Caco-2 (cell line): ENCODE results near the gene CRABP1. TPM values are rescaled to one million over a fixed set of nuclear protein-coding genes. Genes with fewer than 3 reads are reported as not detected.
A peak's percentile ranks its signal among the peaks of the same experiment; 100 is the strongest.

Source experiments
- BruUV-seq: library from RNA; stranded (reverse); fragments of 400-500 nt; replicated peaks from 2 replicates; lab custom pipeline; 2021; lab: Mats Ljungman, UMichigan
- CTCF ChIA-PET: fragments of 300-600 bp; sonication (Branson Sonifier 250); formaldehyde crosslinking; loops from one replicate; lab custom pipeline; 2022; ENCODE audit warnings: antibody characterized with exemption; lab: Charles Lee
- POLR2A ChIA-PET: fragments of 300-600 bp; sonication (Branson Sonifier 250); formaldehyde crosslinking; loops from one replicate; lab custom pipeline; 2022; ENCODE audit warnings: antibody characterized with exemption; lab: Charles Lee
- DNase-seq, 2 experiments: peaks; one replicate each; pipeline versions ENCODE4 v3.0.0 to v3.0.0-alpha.2; 2020 to 2022
- H3K27me3 ChIP-seq: replicated peaks from 2 replicates; pipeline ENCODE4 v1.6.0; 2011; ENCODE audit warnings: low read length; ENCODE audit not compliant: control insufficient read depth, insufficient read depth
- H3K36me3 ChIP-seq: 2 replicates; pipeline ENCODE4 v1.5.1; 2011; ENCODE audit warnings: low read length; ENCODE audit not compliant: control insufficient read depth, insufficient read depth
- H3K4me1 ChIP-seq: fragments of 250-450 bp; sonication (Bioruptor Pico); 2 replicates; pipeline ENCODE4 v1.5.1; 2020; ENCODE audit warnings: mild to moderate bottlenecking
- H3K4me3 ChIP-seq: 2 replicates; pipeline ENCODE4 v1.5.1; 2011; ENCODE audit warnings: low read depth, mild to moderate bottlenecking, control low read depth, low read length
- H3K9me3 ChIP-seq: fragments of 250-450 bp; sonication (Bioruptor Pico); 2 replicates; pipeline ENCODE4 v1.5.1; 2020; ENCODE audit warnings: mild to moderate bottlenecking, moderate library complexity
- H3K27ac Mint-ChIP-seq: one replicate; pipeline ENCODE4 v1.8.0; 2022; ENCODE audit warnings: mixed read lengths; ENCODE audit not compliant: unreplicated experiment
- H3K27me3 Mint-ChIP-seq: one replicate; pipeline ENCODE4 v1.8.0; 2022; ENCODE audit warnings: mixed read lengths; ENCODE audit not compliant: insufficient read depth, unreplicated experiment
- H3K36me3 Mint-ChIP-seq: one replicate; pipeline ENCODE4 v1.8.0; 2022; ENCODE audit warnings: mild to moderate bottlenecking, mixed read lengths; ENCODE audit not compliant: insufficient read depth, unreplicated experiment
- H3K4me1 Mint-ChIP-seq: one replicate; pipeline ENCODE4 v1.8.0; 2022; ENCODE audit warnings: low read depth, mixed read lengths; ENCODE audit not compliant: unreplicated experiment
- H3K4me3 Mint-ChIP-seq: one replicate; pipeline ENCODE4 v1.8.0; 2022; ENCODE audit warnings: mild to moderate bottlenecking, moderate library complexity, mixed read lengths; ENCODE audit not compliant: unreplicated experiment
- H3K9me3 Mint-ChIP-seq: one replicate; pipeline ENCODE4 v1.8.0; 2022; ENCODE audit warnings: mixed read lengths; ENCODE audit not compliant: unreplicated experiment
- intact Hi-C: fragments of 100-400 bp; cut with micrococcal nuclease; formaldehyde crosslinking; loops from one replicate; pipeline ENCODE4 v1.10.0; 2022; ENCODE audit not compliant: unreplicated experiment
- total RNA-seq: library from RNA; stranded (reverse); gene quantifications from 2 replicates; pipeline ENCODE4 v1.2.3, GENCODE V29; 2022
- TF ChIP-seq, protein P1 (sequence below), 2 experiments: fragments of 200-600 bp in 1 of 2; IDR thresholded peaks; 1 replicate in 1 of 2; 2 replicates in 1 of 2; pipeline versions ENCODE4 v1.5.1 to v1.8.0; 2011 to 2022; ENCODE audit warnings: antibody characterized with exemption in 1 of 2, control low read depth in 1 of 2, inconsistent platforms in 1 of 2, low read depth in 1 of 2, low read length in 1 of 2, mild to moderate bottlenecking in 1 of 2, moderate library complexity in 1 of 2; ENCODE audit not compliant: insufficient read depth in 1 of 2, severe bottlenecking in 1 of 2, unreplicated experiment in 1 of 2

CRABP1 gene
- total RNA-seq, 1 experiment from 2014 or later, result 113 TPM

DNA sequence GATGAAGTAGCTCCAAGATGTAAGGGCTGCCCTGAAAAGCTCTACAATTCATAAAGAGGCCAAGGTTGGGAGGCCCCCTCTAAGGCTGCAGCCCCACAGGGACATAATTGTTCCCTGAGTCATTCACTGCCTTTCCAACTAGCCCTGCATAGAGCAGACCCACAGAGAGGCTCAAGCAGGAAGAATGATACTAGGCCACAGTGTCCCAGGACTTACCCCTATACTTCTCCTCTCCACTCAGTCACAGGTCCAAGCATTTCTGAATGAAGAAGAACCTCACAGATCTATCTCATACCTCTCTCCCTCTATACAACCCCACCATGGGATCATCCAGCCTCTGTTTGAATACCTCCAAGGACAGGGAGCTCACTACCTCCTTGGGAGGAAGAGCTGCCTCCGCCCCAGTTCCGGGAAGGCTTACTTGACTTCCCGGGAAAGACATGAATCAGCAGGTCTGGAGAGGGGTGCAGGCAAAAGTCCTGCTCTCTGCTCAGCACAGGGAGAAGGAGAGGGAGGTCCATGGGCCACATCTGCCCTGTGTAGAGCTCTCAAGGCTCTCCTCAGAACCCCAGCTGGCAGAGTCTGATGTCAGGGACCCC, 33.9 kb upstream of the CRABP1 start:
- CTCF ChIA-PET, result interaction anchor here (0.6 to 1.6 kb wide), 2 partner anchors 41 to 109 kb away, joined by 3 to 4 read pairs; no protein-coding TSS in a partner anchor
- POLR2A ChIA-PET, result no interaction called here
- Histone ChIP-seq H3K4me1 (no peaks in the 10 kb centered on the region), H3K9me3 (no peaks in the 10 kb centered on the region), H3K36me3 (no peaks in the 10 kb centered on the region), H3K4me3 (no peak overlapping the region), H3K27me3 (no peaks in the 10 kb centered on the region)
- intact Hi-C loops, result no loop called here
- BruUV-seq, result no TSS peak
- TF ChIP-seq, protein P1, sequence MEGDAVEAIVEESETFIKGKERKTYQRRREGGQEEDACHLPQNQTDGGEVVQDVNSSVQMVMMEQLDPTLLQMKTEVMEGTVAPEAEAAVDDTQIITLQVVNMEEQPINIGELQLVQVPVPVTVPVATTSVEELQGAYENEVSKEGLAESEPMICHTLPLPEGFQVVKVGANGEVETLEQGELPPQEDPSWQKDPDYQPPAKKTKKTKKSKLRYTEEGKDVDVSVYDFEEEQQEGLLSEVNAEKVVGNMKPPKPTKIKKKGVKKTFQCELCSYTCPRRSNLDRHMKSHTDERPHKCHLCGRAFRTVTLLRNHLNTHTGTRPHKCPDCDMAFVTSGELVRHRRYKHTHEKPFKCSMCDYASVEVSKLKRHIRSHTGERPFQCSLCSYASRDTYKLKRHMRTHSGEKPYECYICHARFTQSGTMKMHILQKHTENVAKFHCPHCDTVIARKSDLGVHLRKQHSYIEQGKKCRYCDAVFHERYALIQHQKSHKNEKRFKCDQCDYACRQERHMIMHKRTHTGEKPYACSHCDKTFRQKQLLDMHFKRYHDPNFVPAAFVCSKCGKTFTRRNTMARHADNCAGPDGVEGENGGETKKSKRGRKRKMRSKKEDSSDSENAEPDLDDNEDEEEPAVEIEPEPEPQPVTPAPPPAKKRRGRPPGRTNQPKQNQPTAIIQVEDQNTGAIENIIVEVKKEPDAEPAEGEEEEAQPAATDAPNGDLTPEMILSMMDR (IDR thresholded peaks at IDR 0.05; ENCODE audit: insufficient read depth in 1 of 2, low read depth in 1 of 2, low read length in 1 of 2, severe bottlenecking in 1 of 2, unreplicated experiment in 1 of 2), result no peak
- no peak overlapping the region for H3K4me3 Mint-ChIP-seq
- no peaks in the 10 kb centered on the region for H3K36me3 Mint-ChIP-seq
- no peaks in the 10 kb centered on the region for H3K27me3 Mint-ChIP-seq
- no peaks in the 10 kb centered on the region for H3K4me1 Mint-ChIP-seq
- no peaks in the 10 kb centered on the region for H3K9me3 Mint-ChIP-seq
- H3K27ac Mint-ChIP-seq, result no peak overlapping the region
- no peak for DNase-seq

DNA sequence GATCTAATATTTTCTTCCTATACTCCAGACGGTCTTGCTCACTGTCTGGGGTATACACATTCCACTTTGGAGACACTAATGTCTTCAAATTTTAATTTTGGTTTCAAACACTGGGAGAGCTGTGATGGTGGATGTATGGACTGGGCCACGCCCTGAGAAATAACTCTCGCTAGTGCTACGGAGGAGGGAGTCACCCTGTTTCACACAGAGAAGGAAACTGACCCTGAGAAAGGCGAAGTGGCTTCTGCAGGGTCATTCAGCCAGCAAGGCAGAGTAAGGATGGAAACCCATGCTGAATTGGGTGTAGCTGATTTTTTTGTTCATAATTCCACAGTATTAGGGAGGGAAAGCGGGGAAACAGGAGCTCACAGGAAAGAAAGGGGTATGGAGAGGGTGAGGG, 32.2 kb upstream of the CRABP1 start:
- no peaks in the 10 kb centered on the region for H3K9me3 ChIP-seq
- no peaks in the 10 kb centered on the region for H3K27me3 Mint-ChIP-seq
- no peak overlapping the region for H3K4me3 Mint-ChIP-seq
- no peak for DNase-seq
- H3K36me3 Mint-ChIP-seq, result no peaks in the 10 kb centered on the region
- CTCF ChIA-PET, result interaction anchor here (0.9 to 2.0 kb wide), 4 partner anchors 108 to 130 kb away, joined by 4 to 17 read pairs (median 8); partner anchors contain the start of gene IREB2
- H3K27me3 ChIP-seq, result no peaks in the 10 kb centered on the region
- H3K4me3 ChIP-seq, result no peak overlapping the region
- no peaks in the 10 kb centered on the region for H3K4me1 Mint-ChIP-seq
- no peaks in the 10 kb centered on the region for H3K36me3 ChIP-seq
- POLR2A ChIA-PET, result no interaction called here
- H3K9me3 Mint-ChIP-seq, result no peaks in the 10 kb centered on the region
- BruUV-seq, result no TSS peak
- no peaks in the 10 kb centered on the region for H3K4me1 ChIP-seq
- TF ChIP-seq, protein P1 (IDR thresholded peaks at IDR 0.05; ENCODE audit: insufficient read depth in 1 of 2, low read depth in 1 of 2, low read length in 1 of 2, severe bottlenecking in 1 of 2, unreplicated experiment in 1 of 2), result no peak
- intact Hi-C loops, result loop anchor here (1.0 to 2.0 kb wide), 3 partner anchors 107 to 174 kb away; no protein-coding TSS in a partner anchor
- no peak overlapping the region for H3K27ac Mint-ChIP-seq

DNA sequence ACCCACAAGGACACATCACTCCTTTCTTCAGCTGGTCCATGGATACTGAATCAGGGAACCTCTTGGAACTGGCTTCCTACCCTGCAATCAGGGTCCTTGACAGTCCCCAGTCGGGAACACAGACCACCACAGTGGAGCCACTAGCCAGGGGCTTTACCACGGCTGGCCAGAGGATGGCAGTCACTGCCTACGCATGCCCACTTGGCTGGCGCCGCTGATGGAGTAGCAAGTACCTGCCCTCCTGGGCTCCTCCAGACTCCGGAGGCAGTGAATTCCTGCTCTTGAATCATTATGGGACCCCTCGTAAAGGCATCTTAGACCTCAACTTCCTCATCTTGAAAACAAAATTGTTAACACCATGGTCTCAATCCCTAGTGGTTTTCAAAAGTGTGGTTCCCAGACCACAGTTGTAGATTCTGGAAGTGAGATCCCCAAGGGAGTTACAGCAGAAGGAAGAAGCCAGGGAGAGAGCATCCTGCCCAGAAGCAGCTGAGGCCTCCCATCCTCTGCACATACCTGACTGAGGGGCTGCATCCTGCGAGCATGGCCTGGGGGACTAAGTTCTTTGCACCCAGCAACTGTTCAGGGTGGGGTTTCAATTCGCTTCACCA, 31.6 kb upstream of the CRABP1 start:
- no peaks in the 10 kb centered on the region for H3K4me1 ChIP-seq
- POLR2A ChIA-PET, result no interaction called here

More for the DNA sequence above, 31.6 kb upstream of the CRABP1 start:
- no TSS peak for BruUV-seq
- Mint-ChIP-seq H3K27ac (no peak overlapping the region), H3K9me3 (no peaks in the 10 kb centered on the region), H3K4me3 (no peak overlapping the region), H3K36me3 (no peaks in the 10 kb centered on the region), H3K27me3 (no peaks in the 10 kb centered on the region), H3K4me1 (no peaks in the 10 kb centered on the region)
- peak; percentile 74 to 83 for DNase-seq
- intact Hi-C loops, result loop anchor here (1.0 to 2.0 kb wide), 3 partner anchors 106 to 174 kb away; no protein-coding TSS in a partner anchor
- H3K27me3 ChIP-seq, result no peaks in the 10 kb centered on the region
- H3K9me3 ChIP-seq, result no peaks in the 10 kb centered on the region
- H3K4me3 ChIP-seq, result no peak overlapping the region
- CTCF ChIA-PET, result interaction anchor here (1.0 to 2.0 kb wide), 3 partner anchors 107 to 115 kb away, joined by 4 to 17 read pairs (median 13); no protein-coding TSS in a partner anchor
- TF ChIP-seq, protein P1 (IDR thresholded peaks at IDR 0.05; ENCODE audit: insufficient read depth in 1 of 2, low read depth in 1 of 2, low read length in 1 of 2, severe bottlenecking in 1 of 2, unreplicated experiment in 1 of 2), result peak; percentile 91 to 92
- H3K36me3 ChIP-seq, result no peaks in the 10 kb centered on the region
